GM23338 (cell line): ENCODE data around the gene COL24A1. TPM values are rescaled to one million over a fixed set of nuclear protein-coding genes. Genes with fewer than 3 reads are reported as not detected.

Experiments
- ATAC-seq: fragments of 200-7000 bp; cut with Tn5 transposase; 3 replicates; pipeline ENCODE4 v1.9.1; 2020
- DNase-seq: peaks from one replicate; pipeline ENCODE4 v3.0.0-alpha.2; 2015; ENCODE audit warnings: low spot score
- H2AFZ ChIP-seq: fragments of 200-600 bp; sonication (generic); 2 replicates; pipeline ENCODE4 v1.8.0; 2016; ENCODE audit warnings: antibody characterized with exemption, mild to moderate bottlenecking, moderate library complexity
- H3F3A ChIP-seq: fragments of 200-600 bp; sonication (generic); replicated peaks from 2 replicates; pipeline ENCODE4 v1.8.0; 2017; ENCODE audit warnings: antibody characterized with exemption, mixed run types, low read depth
- H3K27ac ChIP-seq: fragments of 200-600 bp; sonication (generic); 2 replicates; pipeline ENCODE4 v1.6.1; 2016; ENCODE audit warnings: low read depth
- H3K27me3 ChIP-seq: fragments of 200-600 bp; sonication (generic); 2 replicates; pipeline ENCODE4 v1.8.0; 2016; ENCODE audit warnings: mild to moderate bottlenecking, mixed run types, moderate library complexity; ENCODE audit not compliant: insufficient read depth
- H3K36me3 ChIP-seq: fragments of 200-600 bp; sonication (generic); 2 replicates; pipeline ENCODE4 v1.8.0; 2016; ENCODE audit warnings: mild to moderate bottlenecking; ENCODE audit not compliant: insufficient read depth
- H3K4me1 ChIP-seq: fragments of 200-600 bp; sonication (generic); 2 replicates; pipeline ENCODE4 v1.8.0; 2016; ENCODE audit warnings: mild to moderate bottlenecking, moderate library complexity; ENCODE audit not compliant: insufficient read depth
- H3K4me2 ChIP-seq: fragments of 200-600 bp; sonication (generic); 2 replicates; pipeline ENCODE4 v1.7.1; 2017; ENCODE audit warnings: mixed run types
- H3K4me3 ChIP-seq: fragments of 200-600 bp; sonication (generic); 2 replicates; pipeline ENCODE4 v1.6.1; 2016; ENCODE audit warnings: mixed run types
- H3K79me2 ChIP-seq: fragments of 200-600 bp; sonication (generic); replicated peaks from 2 replicates; pipeline ENCODE4 v1.8.0; 2017; ENCODE audit warnings: mild to moderate bottlenecking; ENCODE audit not compliant: insufficient read depth
- H3K9me2 ChIP-seq: fragments of 200-600 bp; sonication (generic); 2 replicates; pipeline ENCODE4 v1.8.0; 2017; ENCODE audit not compliant: insufficient read depth
- H4K20me1 ChIP-seq: fragments of 200-600 bp; sonication (generic); replicated peaks from 2 replicates; pipeline ENCODE4 v1.8.0; 2017; ENCODE audit warnings: mild to moderate bottlenecking; ENCODE audit not compliant: insufficient read depth
- H3K27ac Mint-ChIP-seq: 2 replicates; pipeline ENCODE4 v1.8.0; 2020; ENCODE audit warnings: inconsistent platforms, mild to moderate bottlenecking, moderate library complexity, mixed read lengths
- H3K27me3 Mint-ChIP-seq: 3 replicates; pipeline ENCODE4 v1.8.0; 2022; ENCODE audit warnings: low read depth, mild to moderate bottlenecking, moderate library complexity, mixed read lengths, inconsistent platforms; ENCODE audit not compliant: insufficient read depth, poor library complexity
- H3K36me3 Mint-ChIP-seq: 3 replicates; pipeline ENCODE4 v1.8.0; 2021; ENCODE audit warnings: low read depth, mild to moderate bottlenecking, inconsistent platforms, moderate library complexity, mixed read lengths
- H3K4me1 Mint-ChIP-seq: 3 replicates; pipeline ENCODE4 v1.8.0; 2020; ENCODE audit warnings: mild to moderate bottlenecking, inconsistent platforms, mixed read lengths
- H3K4me3 Mint-ChIP-seq: 3 replicates; pipeline ENCODE4 v1.8.0; 2021; ENCODE audit warnings: moderate library complexity, mild to moderate bottlenecking, inconsistent platforms, mixed read lengths
- H3K9me3 Mint-ChIP-seq: 3 replicates; pipeline ENCODE4 v1.8.0; 2020; ENCODE audit warnings: moderate library complexity, mild to moderate bottlenecking, inconsistent platforms, mixed read lengths
- CREB1 ChIP-seq: fragments of 250-450 bp; sonication (Bioruptor Pico); IDR thresholded peaks from 2 replicates; pipeline ENCODE4 v1.5.0; 2020; ENCODE audit warnings: low read depth, mild to moderate bottlenecking, moderate library complexity
- EZH2 ChIP-seq: fragments of 200-600 bp; sonication (generic); IDR thresholded peaks from one replicate; pipeline ENCODE4 v1.8.0; 2017; ENCODE audit warnings: antibody characterized with exemption, mild to moderate bottlenecking, low read depth; ENCODE audit not compliant: unreplicated experiment
- EZH2phosphoT487 ChIP-seq: fragments of 200-600 bp; sonication (generic); IDR thresholded peaks from one replicate; pipeline ENCODE4 v1.8.1; 2018; ENCODE audit warnings: antibody characterized with exemption; ENCODE audit not compliant: unreplicated experiment
- JUNB ChIP-seq: IDR thresholded peaks from one replicate; pipeline ENCODE4 v1.6.1; 2016; ENCODE audit warnings: antibody characterized with exemption; ENCODE audit not compliant: unreplicated experiment
- NANOG ChIP-seq: IDR thresholded peaks from 2 replicates; pipeline ENCODE4 v1.6.1; 2016; ENCODE audit warnings: antibody characterized with exemption, borderline replicate concordance
- POLR2AphosphoS5 ChIP-seq: IDR thresholded peaks from 2 replicates; pipeline ENCODE4 v1.6.1; 2016; ENCODE audit warnings: antibody characterized with exemption, low read depth
- STAT1 ChIP-seq: IDR thresholded peaks from one replicate; pipeline ENCODE4 v1.6.1; 2016; ENCODE audit warnings: antibody characterized with exemption; ENCODE audit not compliant: unreplicated experiment
- ZNF114 ChIP-seq: fragments of 250-450 bp; sonication (Bioruptor Pico); IDR thresholded peaks from 2 replicates; pipeline ENCODE4 v1.5.0; 2020; ENCODE audit warnings: mild to moderate bottlenecking, moderate library complexity
- ZNF331 ChIP-seq: fragments of 250-450 bp; sonication (Bioruptor Pico); IDR thresholded peaks from 2 replicates; pipeline ENCODE4 v1.5.0; 2020; ENCODE audit warnings: low read depth, mild to moderate bottlenecking, moderate library complexity
- polyA plus RNA-seq: library from polyadenylated mRNA; unstranded; fragments of >200 nt; fragmentation: Nextera tagmentation; extraction: Ambion mirVana; gene quantifications from 2 replicates; pipeline ENCODE4 v1.2.1, GENCODE V29; 2016
- total RNA-seq: library from RNA; depleted of rRNA; stranded (reverse); fragments of >200 nt; shearing (Covaris generic); gene quantifications from 2 replicates; pipeline ENCODE4 v1.2.3, GENCODE V29; 2014
- TF ChIP-seq, protein P1 (sequence below): IDR thresholded peaks from 2 replicates; pipeline ENCODE4 v1.6.1; 2016; ENCODE audit warnings: antibody characterized with exemption
- TF ChIP-seq, protein P2 (sequence below), 2 experiments: fragments of 200-600 bp in 1 of 2; sonication (generic) in 1 of 2; conservative IDR thresholded peaks; 2 replicates each; pipeline versions ENCODE4 v1.5.1 to v1.6.1; 2016 to 2017; ENCODE audit warnings: antibody characterized with exemption in 2 of 2, low read depth in 2 of 2, mild to moderate bottlenecking in 2 of 2, moderate library complexity in 1 of 2
- TF ChIP-seq, protein P3 (sequence below): fragments of 250-450 bp; sonication (Bioruptor Pico); IDR thresholded peaks from 2 replicates; pipeline ENCODE4 v1.5.0; 2020; ENCODE audit warnings: mild to moderate bottlenecking, moderate library complexity
- TF ChIP-seq, protein P4 (sequence below): IDR thresholded peaks from one replicate; pipeline ENCODE4 v1.6.1; 2018; ENCODE audit warnings: antibody characterized with exemption; ENCODE audit not compliant: unreplicated experiment

The COL24A1 gene
- total and polyA plus RNA-seq, 2 experiments from 2014 or later, result 1.2 to 2.1 TPM

DNA sequence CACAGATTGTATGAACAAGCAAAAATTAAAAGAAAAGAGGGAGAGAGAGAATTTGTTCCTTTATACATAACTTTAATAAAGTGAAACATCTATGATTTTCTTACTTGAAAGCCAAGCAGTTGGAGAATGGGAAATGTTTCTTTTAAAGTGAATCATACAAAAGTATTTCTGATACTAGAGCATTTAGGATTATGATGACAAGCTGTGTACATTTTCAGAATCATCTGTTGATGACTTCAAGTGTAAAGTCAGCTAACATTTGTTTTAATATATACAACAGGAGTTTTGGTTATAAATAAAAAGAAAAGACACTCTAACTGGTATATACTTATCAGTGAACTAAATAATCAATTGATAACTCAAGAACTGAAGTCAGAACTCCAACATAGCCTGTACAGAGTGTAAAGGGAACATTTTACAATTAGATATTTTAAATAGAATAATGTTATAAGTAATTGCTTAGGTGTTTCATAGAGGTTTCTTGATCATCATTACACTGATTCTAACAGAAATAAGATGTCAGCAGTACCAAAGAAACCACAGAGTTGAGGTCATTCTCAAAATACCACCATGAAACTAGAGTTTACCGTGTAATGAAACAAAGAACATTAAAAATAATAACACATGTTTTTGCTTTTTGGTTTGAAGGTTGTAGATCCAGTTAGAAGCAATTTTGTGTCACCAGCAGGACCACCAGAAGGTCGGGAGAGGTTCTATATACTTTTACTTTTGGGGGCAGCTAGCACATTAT is 103.4 kb downstream of the COL24A1 start:
- Histone ChIP-seq H3K27me3 (no peaks in the 10 kb centered on the region), H3K36me3 (no peaks in the 10 kb centered on the region), H3K4me2 (no peak overlapping the region), H4K20me1 (no peaks in the 10 kb centered on the region), H3K27ac (no peak overlapping the region), H3K4me3 (no peak overlapping the region), H3F3A (no peaks in the 10 kb centered on the region), H3K9me2 (no peaks in the 10 kb centered on the region), H3K4me1 (no peaks in the 10 kb centered on the region), H3K79me2 (no peaks in the 10 kb centered on the region), H2AFZ (no peak overlapping the region)
- Mint-ChIP-seq H3K4me1 (no peaks in the 10 kb centered on the region), H3K36me3 (no peaks in the 10 kb centered on the region), H3K9me3 (no peaks in the 10 kb centered on the region), H3K27ac (no peak overlapping the region), H3K4me3 (no peak overlapping the region), H3K27me3 (no peaks in the 10 kb centered on the region)
- DNase-seq (no peak), ATAC-seq (no peak)
- TF ChIP-seq NANOG (no peak), JUNB (no peak), ZNF114 (CRISPR knock-in tag) (no peak), CREB1 (CRISPR knock-in tag) (no peak), EZH2phosphoT487 (no peak), STAT1 (no peak), EZH2 (no peak), POLR2AphosphoS5 (no peak), ZNF331 (no peak)
- TF ChIP-seq, protein P1, sequence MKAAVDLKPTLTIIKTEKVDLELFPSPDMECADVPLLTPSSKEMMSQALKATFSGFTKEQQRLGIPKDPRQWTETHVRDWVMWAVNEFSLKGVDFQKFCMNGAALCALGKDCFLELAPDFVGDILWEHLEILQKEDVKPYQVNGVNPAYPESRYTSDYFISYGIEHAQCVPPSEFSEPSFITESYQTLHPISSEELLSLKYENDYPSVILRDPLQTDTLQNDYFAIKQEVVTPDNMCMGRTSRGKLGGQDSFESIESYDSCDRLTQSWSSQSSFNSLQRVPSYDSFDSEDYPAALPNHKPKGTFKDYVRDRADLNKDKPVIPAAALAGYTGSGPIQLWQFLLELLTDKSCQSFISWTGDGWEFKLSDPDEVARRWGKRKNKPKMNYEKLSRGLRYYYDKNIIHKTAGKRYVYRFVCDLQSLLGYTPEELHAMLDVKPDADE, result no peak
- TF ChIP-seq, protein P2, sequence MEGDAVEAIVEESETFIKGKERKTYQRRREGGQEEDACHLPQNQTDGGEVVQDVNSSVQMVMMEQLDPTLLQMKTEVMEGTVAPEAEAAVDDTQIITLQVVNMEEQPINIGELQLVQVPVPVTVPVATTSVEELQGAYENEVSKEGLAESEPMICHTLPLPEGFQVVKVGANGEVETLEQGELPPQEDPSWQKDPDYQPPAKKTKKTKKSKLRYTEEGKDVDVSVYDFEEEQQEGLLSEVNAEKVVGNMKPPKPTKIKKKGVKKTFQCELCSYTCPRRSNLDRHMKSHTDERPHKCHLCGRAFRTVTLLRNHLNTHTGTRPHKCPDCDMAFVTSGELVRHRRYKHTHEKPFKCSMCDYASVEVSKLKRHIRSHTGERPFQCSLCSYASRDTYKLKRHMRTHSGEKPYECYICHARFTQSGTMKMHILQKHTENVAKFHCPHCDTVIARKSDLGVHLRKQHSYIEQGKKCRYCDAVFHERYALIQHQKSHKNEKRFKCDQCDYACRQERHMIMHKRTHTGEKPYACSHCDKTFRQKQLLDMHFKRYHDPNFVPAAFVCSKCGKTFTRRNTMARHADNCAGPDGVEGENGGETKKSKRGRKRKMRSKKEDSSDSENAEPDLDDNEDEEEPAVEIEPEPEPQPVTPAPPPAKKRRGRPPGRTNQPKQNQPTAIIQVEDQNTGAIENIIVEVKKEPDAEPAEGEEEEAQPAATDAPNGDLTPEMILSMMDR (conservative IDR thresholded peaks at IDR 0.05; ENCODE audit: low read depth in 2 of 2), result no peak
- TF ChIP-seq, protein P3, sequence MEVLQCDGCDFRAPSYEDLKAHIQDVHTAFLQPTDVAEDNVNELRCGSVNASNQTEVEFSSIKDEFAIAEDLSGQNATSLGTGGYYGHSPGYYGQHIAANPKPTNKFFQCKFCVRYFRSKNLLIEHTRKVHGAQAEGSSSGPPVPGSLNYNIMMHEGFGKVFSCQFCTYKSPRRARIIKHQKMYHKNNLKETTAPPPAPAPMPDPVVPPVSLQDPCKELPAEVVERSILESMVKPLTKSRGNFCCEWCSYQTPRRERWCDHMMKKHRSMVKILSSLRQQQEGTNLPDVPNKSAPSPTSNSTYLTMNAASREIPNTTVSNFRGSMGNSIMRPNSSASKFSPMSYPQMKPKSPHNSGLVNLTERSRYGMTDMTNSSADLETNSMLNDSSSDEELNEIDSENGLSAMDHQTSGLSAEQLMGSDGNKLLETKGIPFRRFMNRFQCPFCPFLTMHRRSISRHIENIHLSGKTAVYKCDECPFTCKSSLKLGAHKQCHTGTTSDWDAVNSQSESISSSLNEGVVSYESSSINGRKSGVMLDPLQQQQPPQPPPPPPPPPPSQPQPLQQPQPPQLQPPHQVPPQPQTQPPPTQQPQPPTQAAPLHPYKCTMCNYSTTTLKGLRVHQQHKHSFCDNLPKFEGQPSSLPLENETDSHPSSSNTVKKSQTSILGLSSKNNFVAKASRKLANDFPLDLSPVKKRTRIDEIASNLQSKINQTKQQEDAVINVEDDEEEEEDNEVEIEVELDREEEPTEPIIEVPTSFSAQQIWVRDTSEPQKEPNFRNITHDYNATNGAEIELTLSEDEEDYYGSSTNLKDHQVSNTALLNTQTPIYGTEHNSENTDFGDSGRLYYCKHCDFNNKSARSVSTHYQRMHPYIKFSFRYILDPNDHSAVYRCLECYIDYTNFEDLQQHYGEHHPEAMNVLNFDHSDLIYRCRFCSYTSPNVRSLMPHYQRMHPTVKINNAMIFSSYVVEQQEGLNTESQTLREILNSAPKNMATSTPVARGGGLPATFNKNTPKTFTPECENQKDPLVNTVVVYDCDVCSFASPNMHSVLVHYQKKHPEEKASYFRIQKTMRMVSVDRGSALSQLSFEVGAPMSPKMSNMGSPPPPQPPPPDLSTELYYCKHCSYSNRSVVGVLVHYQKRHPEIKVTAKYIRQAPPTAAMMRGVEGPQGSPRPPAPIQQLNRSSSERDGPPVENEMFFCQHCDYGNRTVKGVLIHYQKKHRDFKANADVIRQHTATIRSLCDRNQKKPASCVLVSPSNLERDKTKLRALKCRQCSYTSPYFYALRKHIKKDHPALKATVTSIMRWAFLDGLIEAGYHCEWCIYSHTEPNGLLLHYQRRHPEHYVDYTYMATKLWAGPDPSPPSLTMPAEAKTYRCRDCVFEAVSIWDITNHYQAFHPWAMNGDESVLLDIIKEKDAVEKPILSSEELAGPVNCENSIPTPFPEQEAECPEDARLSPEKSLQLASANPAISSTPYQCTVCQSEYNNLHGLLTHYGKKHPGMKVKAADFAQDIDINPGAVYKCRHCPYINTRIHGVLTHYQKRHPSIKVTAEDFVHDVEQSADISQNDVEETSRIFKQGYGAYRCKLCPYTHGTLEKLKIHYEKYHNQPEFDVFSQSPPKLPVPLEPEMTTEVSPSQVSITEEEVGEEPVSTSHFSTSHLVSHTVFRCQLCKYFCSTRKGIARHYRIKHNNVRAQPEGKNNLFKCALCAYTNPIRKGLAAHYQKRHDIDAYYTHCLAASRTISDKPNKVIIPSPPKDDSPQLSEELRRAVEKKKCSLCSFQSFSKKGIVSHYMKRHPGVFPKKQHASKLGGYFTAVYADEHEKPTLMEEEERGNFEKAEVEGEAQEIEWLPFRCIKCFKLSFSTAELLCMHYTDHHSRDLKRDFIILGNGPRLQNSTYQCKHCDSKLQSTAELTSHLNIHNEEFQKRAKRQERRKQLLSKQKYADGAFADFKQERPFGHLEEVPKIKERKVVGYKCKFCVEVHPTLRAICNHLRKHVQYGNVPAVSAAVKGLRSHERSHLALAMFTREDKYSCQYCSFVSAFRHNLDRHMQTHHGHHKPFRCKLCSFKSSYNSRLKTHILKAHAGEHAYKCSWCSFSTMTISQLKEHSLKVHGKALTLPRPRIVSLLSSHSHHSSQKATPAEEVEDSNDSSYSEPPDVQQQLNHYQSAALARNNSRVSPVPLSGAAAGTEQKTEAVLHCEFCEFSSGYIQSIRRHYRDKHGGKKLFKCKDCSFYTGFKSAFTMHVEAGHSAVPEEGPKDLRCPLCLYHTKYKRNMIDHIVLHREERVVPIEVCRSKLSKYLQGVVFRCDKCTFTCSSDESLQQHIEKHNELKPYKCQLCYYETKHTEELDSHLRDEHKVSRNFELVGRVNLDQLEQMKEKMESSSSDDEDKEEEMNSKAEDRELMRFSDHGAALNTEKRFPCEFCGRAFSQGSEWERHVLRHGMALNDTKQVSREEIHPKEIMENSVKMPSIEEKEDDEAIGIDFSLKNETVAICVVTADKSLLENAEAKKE (CRISPR knock-in tag), result no peak
- TF ChIP-seq, protein P4, sequence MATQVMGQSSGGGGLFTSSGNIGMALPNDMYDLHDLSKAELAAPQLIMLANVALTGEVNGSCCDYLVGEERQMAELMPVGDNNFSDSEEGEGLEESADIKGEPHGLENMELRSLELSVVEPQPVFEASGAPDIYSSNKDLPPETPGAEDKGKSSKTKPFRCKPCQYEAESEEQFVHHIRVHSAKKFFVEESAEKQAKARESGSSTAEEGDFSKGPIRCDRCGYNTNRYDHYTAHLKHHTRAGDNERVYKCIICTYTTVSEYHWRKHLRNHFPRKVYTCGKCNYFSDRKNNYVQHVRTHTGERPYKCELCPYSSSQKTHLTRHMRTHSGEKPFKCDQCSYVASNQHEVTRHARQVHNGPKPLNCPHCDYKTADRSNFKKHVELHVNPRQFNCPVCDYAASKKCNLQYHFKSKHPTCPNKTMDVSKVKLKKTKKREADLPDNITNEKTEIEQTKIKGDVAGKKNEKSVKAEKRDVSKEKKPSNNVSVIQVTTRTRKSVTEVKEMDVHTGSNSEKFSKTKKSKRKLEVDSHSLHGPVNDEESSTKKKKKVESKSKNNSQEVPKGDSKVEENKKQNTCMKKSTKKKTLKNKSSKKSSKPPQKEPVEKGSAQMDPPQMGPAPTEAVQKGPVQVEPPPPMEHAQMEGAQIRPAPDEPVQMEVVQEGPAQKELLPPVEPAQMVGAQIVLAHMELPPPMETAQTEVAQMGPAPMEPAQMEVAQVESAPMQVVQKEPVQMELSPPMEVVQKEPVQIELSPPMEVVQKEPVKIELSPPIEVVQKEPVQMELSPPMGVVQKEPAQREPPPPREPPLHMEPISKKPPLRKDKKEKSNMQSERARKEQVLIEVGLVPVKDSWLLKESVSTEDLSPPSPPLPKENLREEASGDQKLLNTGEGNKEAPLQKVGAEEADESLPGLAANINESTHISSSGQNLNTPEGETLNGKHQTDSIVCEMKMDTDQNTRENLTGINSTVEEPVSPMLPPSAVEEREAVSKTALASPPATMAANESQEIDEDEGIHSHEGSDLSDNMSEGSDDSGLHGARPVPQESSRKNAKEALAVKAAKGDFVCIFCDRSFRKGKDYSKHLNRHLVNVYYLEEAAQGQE, result no peak
